Measurements from ENCODE around the gene DKC1. TPM values are rescaled to one million over a fixed set of nuclear protein-coding genes. Genes with fewer than 3 reads are reported as not detected.

Gene DKC1
- total and polyA plus RNA-seq, 2 of the 4 experiments (the other 2 are of a cell fraction): 49.9 to 63.8 TPM

GRCh38 chrX:154800478-154801210 lies 38.0 kb downstream of the DKC1 start (continued):
- no peak for TF ChIP-seq MXI1 (IDR thresholded peaks at IDR 0.05; ENCODE audit: borderline replicate concordance, low read depth, low read length)

GRCh38 chrX:154802947-154803346 lies 40.3 kb downstream of the DKC1 start:
- WGBS, 2 experiments (ENCODE audit: extremely low coverage in 2 of 2, insufficient read length in 1 of 2): no CpG with 5 or more reads among the region's 2 CpGs
- Histone ChIP-seq H4K5ac (ENCODE audit: low read depth, low read length) (no peak overlapping the region), H3K27ac (ENCODE audit: insufficient read depth, low read length) (no peak overlapping the region), H3K4me2 (ENCODE audit: low read depth, low read length) (0 out of 2 replicates have a peak overlapping the region, but pooled peaks have one; percentile 8), H3K4ac (ENCODE audit: low read depth, low read length) (peak overlapping the region; percentile 44; the same call in 1 of the 2 replicates), H3K23ac (ENCODE audit: low read depth, low read length) (no peak overlapping the region), H2BK5ac (ENCODE audit: low read depth, low read length, poor library complexity, severe bottlenecking) (no peak overlapping the region), H4K20me1 (ENCODE audit: insufficient read depth, low read length) (peaks cover 3% of the 10 kb centered on the region; the same call in 1 of the 2 replicates), H3K79me1 (ENCODE audit: low read depth in 1 of 2, low read length in 2 of 2) (peaks cover 23 to 24% of the 10 kb centered on the region in 2 experiments), H3K27me3 (ENCODE audit: control insufficient read depth, insufficient read depth, low read length) (no peaks in the 10 kb centered on the region), H3K18ac (ENCODE audit: low read depth, low read length) (no peak overlapping the region), H2AFZ (replicated peaks; ENCODE audit: low read length, poor library complexity) (no peak overlapping the region), H3K9ac (ENCODE audit: low read depth, low read length) (no peak overlapping the region), H2BK120ac (ENCODE audit: low read depth, low read length) (no peak overlapping the region), H3K4me1 (ENCODE audit: control insufficient read depth, insufficient read depth, low read length) (peaks cover 16% of the 10 kb centered on the region), H3K9me1 (ENCODE audit: insufficient read depth, low read length) (peaks cover 6% of the 10 kb centered on the region), H3K36me3 (ENCODE audit: control insufficient read depth, insufficient read depth, low read length) (no peaks in the 10 kb centered on the region), H4K91ac (ENCODE audit: insufficient read depth, low read depth, low read length) (no peak overlapping the region), H2BK20ac (ENCODE audit: low read depth, low read length) (no peak overlapping the region), H3K14ac (replicated peaks; ENCODE audit: low read depth, low read length) (no peak overlapping the region), H3K4me3 (ENCODE audit: insufficient read depth, low read depth, low read length) (no peak overlapping the region), H3K9me3 (ENCODE audit: control insufficient read depth, insufficient read depth, low read length) (no peaks in the 10 kb centered on the region), H3K56ac (ENCODE audit: extremely low read depth, insufficient read depth, low read length) (no peak overlapping the region), H4K8ac (ENCODE audit: low read depth in 2 of 2, low read length in 2 of 2) (no peak overlapping the region), H2AK5ac (ENCODE audit: low read depth, low read length) (no peak overlapping the region), H2BK15ac (ENCODE audit: low read depth, low read length) (no peak overlapping the region), H2AK9ac (replicated peaks; ENCODE audit: low read depth, low read length, poor library complexity) (no peak overlapping the region)
- ATAC-seq (ENCODE audit: low read depth) (no peak), DNase-seq (no peak)
- ChIA-PET POLR2A (ENCODE audit: unreplicated experiment) (no interaction called here), CTCF (no interaction called here)
- BruUV-seq (replicated peaks): no TSS peak
- in situ Hi-C loops (cut with MboI; ENCODE audit: low sequenced_read_pairs) (no loop called here), dilution Hi-C loops (cut with HindIII; ENCODE audit: low sequenced_read_pairs, unreplicated experiment) (no loop called here), intact Hi-C loops (cut with micrococcal nuclease) (no loop called here)
- TF ChIP-seq SMC3 (IDR thresholded peaks at IDR 0.05; ENCODE audit: low read depth, low read length) (no peak), MAFK (IDR thresholded peaks at IDR 0.05; ENCODE audit: low read depth, low read length) (no peak), RAD21 (IDR thresholded peaks at IDR 0.05; ENCODE audit: low read length) (no peak), RCOR1 (IDR thresholded peaks at IDR 0.05; ENCODE audit: insufficient replicate concordance, low read length) (no peak), NFE2L2 (IDR thresholded peaks at IDR 0.05; ENCODE audit: low read depth, low read length) (no peak), MAZ (IDR thresholded peaks at IDR 0.05; ENCODE audit: borderline replicate concordance, low read depth, low read length) (no peak), RFX5 (IDR thresholded peaks at IDR 0.05; ENCODE audit: low read depth, low read length) (no peak), CHD1 (IDR thresholded peaks at IDR 0.05; ENCODE audit: low read depth, low read length) (no peak), FOS (IDR thresholded peaks at IDR 0.05; ENCODE audit: low read depth, low read length) (no peak), CEBPB (IDR thresholded peaks at IDR 0.05; ENCODE audit: low read depth, low read length) (no peak), POLR2A (IDR thresholded peaks at IDR 0.05; ENCODE audit: low read depth, low read length) (no peak), USF2 (IDR thresholded peaks at IDR 0.05; ENCODE audit: low read depth, low read length) (no peak)
- TF ChIP-seq, protein P1, sequence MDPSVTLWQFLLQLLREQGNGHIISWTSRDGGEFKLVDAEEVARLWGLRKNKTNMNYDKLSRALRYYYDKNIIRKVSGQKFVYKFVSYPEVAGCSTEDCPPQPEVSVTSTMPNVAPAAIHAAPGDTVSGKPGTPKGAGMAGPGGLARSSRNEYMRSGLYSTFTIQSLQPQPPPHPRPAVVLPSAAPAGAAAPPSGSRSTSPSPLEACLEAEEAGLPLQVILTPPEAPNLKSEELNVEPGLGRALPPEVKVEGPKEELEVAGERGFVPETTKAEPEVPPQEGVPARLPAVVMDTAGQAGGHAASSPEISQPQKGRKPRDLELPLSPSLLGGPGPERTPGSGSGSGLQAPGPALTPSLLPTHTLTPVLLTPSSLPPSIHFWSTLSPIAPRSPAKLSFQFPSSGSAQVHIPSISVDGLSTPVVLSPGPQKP (IDR thresholded peaks at IDR 0.05; ENCODE audit: borderline replicate concordance, low read depth, low read length): no peak
